Frontal cortex (tissue), 4 donors: ENCODE results near the gene APOBEC3C. TPM values are rescaled to one million over a fixed set of nuclear protein-coding genes. Genes with fewer than 3 reads are reported as not detected.
"Not testable (repeated sequence)": the region's sequence is repeated elsewhere in the genome, so short reads cannot be mapped to it uniquely, and the experiment has no call there.

ENCODE experiments used
- DNase-seq, 2 donors: peaks; one replicate each; pipeline ENCODE4 v3.0.0; 2012; ENCODE audit warnings: low spot score in 2 of 2
- FAIRE-seq: peaks from 2 replicates; lab custom pipeline; 2012; peaks lifted over from hg19 to GRCh38; lab: Jason Lieb, UNC
- total RNA-seq: library from RNA; depleted of rRNA; stranded (reverse); fragments of >200 nt; gene quantifications from one replicate; pipeline ENCODE4 v1.2.3, GENCODE V29; 2014
- donor health status: control.
- donor health status: control.
- donor health status: control.

The APOBEC3C gene
- total RNA-seq, 1 donor from 2014 or later = not detected

DNA sequence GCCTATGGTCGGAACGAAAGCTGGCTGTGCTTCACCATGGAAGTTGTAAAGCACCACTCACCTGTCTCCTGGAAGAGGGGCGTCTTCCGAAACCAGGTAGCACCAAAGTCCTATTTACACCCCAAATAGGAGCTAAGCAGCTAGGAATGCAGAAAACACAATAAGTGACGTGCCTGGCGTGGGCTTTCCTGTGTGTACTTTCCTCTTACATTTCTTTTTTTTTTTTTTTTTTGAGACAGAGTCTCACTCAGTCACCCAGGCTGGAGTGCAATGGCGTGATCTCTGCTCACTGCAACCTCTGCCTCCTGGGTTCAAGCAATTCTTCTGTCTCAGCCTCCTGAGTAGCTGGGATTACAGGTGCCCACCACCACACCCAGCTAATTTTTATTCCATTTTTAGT, 35.4 kb downstream of the APOBEC3C start:
- FAIRE-seq, DNase-seq: not testable (repeated sequence)

DNA sequence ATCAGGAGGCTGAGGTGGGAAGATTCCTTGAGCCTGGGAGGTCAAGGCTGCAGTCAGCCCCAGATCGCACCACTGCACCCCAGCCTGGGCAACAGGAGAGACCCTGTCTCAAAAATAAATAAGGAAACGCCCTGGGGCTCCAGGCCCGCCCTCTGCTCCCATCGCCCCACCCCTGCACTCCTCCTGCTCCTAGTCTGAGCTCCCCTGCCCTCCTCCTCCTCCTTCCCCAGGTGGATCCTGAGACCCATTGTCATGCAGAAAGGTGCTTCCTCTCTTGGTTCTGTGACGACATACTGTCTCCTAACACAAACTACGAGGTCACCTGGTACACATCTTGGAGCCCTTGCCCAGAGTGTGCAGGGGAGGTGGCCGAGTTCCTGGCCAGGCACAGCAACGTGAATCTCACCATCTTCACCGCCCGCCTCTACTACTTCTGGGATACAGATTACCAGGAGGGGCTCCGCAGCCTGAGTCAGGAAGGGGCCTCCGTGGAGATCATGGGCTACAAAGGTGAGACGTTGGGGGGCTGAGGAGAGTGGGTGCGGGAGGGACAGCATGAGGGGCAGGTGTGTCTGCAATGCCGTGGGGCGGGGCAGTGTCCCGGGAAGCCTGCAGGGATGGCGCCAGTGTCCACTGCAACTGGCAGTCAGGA, 37.9 kb downstream of the APOBEC3C start:
- FAIRE-seq, DNase-seq: not testable (repeated sequence)

DNA sequence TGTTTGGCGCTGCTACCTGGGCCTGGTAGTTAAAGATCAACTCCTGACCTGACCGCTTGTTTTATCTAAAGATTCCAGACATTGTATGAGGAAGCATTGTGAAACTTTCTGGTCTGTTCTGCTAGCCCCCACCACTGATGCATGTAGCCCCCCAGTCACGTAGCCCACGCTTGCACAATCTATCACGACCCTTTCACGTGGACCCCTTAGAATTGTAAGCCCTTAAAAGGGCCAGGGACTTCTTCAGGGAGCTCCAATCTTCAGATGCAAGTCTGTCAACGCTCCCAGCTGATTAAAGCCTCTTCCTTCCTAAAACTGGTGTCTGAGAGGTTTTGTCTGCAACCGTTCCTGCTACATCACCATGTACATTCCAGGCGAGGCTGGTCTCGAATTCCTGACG, 41.6 kb downstream of the APOBEC3C start:
- DNase-seq = no peak
- no peak for FAIRE-seq

DNA sequence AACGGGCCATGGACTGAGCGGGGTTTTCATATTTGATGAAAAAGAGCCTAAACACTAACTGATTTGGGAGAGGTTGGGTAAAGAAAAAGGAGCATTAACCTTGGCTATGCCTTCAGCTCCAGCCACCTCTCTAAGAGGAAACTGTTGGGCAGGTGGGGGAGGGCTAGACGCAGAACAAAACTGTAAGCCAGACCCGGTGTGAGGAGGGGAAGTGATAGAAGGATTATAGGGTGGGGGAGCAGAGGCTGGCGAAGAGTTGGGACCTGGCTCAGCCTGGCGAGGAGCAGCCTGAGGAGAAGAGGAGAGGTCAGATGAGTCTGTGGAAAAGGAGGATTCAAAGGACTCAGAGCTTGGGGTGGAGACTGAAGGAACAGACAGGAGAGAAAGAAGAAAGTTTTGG, 47.2 kb downstream of the APOBEC3C start:
- not testable (repeated sequence) for FAIRE-seq, DNase-seq

DNA sequence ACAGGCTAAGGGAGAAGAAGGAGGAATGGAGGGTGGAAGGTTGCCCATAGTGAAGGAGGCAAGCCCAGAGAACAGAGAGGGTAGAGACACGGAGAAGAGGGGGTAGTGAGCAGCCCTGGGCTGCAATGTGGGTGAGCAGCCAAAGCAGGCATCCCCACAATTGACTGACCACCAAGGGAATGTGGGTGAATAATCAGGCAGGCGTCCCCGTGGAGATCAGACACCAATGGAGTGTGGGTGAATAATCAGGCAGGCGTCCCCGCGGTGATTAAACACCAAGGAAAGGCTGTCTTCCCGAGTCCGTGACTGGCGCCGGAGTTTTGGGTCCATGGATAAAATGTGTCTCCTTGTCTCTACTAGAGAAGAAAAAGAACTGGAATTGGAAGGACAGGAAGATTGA, 47.9 kb downstream of the APOBEC3C start:
- DNase-seq, FAIRE-seq: not testable (repeated sequence)

DNA sequence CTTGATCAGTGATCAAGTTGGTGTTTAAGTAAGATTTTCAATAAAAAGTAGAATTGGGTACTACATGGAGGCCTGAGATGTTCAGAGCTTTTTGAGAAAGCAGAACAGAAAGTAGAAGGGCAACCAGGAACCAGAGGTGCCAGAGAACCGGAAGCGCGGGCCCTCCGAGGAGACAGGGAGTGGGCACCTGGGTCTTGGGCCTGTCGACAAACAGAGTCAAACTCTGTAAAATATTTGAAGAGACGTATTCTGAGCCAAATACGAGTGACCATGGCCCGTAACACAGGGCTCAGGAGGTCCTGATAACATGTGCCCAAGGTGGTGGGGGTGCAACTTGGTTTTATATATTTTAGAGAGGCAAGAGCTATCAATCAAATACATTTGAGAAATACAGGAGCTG, 49.8 kb downstream of the APOBEC3C start:
- not testable (repeated sequence) for FAIRE-seq, DNase-seq

DNA sequence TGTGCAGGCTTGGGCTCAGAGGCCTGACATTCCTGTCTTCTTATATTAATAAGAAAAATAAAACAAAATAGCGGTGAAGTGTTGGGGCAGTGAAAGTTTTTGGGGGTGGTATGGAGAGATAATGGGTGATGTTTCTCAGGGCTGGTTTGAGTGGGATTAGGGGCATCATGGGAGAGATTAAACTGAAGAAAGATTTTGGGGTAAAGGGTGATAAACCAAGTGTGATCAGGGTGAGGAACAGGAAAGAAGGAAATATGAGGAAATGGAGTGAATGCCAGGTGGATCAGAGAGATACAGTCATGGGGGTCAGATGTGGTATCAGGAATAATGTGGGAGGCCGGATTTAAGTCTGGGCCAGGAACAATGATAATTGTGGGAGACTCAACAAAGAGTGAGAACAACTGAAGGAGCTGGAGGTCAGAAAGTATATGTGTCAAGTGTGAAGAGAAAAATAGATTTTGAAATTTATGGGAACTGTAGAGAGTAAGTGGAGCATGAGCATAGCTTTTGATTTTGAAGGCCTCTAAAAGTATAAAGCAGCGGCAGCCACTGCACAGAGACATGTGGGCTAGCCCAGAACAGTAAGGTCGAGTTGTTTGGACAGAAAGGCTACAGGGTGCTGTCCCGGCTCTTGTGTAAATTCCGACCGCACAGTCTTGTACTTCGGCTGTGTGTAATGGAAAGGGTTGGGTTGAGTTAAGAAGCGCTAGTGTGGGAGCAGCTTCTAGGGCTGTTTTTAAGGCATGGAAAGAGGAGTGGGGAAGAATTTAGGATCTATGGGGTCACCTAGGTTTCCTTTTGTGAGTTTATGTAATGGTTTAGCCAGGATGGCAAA, 52.6 kb downstream of the APOBEC3C start:
- not testable (repeated sequence) for DNase-seq, FAIRE-seq

DNA sequence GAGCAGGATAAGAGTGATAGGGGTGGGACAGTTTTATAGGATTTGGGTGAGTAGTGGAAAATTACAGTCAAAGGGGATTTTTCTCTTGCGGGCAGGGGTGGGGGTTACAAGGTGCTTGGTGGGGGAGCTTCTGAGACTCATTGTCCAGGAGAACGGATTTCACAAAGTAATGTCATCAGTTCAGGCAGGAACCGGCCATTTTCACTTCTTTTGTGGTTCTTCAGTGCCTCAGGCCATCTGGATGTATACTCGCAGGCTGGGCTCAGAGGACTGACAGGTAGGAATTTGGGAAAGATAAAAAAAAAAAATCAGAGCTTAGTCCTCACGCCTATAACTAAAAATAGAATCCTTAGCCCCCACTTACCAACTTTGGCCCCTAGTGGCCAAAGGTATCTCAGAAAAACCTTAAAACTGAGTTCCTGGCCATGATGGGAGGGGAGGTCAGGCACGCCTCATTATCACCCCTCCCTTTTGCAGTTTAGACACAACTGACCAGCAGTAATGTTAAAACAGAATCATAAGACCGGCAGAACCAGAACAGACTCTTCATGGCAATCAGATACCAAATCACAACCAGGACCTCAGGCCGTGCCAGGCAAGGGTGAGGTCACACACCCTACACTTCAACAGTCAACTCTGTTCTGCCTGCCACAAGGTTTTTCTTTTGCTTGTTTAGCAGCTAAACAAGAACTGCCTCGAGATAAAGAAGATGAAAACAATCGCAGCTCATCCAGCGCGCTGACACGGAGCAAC, 54.2 kb downstream of the APOBEC3C start:
- no peak for FAIRE-seq
- no peak for DNase-seq

Other genes with a start within 250 kb of the APOBEC3C start
- gene DNAL4, start 220.1 kb upstream of the APOBEC3C start, total RNA-seq = 16.7 TPM
- 10.6 TPM for gene NPTXR, start 170.2 kb upstream of the APOBEC3C start, total RNA-seq
- gene CBX6, start 142.0 kb upstream of the APOBEC3C start, total RNA-seq = 30.2 TPM
- not detected for gene APOBEC3A, start 56.6 kb upstream of the APOBEC3C start, total RNA-seq
- not detected for gene APOBEC3B, start 31.9 kb upstream of the APOBEC3C start, total RNA-seq
- under 0.01 TPM for gene APOBEC3D, start 6.9 kb downstream of the APOBEC3C start, total RNA-seq
- 0.82 TPM for gene APOBEC3F, start 26.6 kb downstream of the APOBEC3C start, total RNA-seq
- 0.41 TPM for gene APOBEC3G, start 63.0 kb downstream of the APOBEC3C start, total RNA-seq
- not detected for gene APOBEC3H, start 83.0 kb downstream of the APOBEC3C start, total RNA-seq
- 6.1 TPM for gene CBX7, start 138.4 kb downstream of the APOBEC3C start, total RNA-seq
- 2.0 TPM for gene PDGFB, start 230.7 kb downstream of the APOBEC3C start, total RNA-seq